NOMO-1 (cell line): ENCODE results near the gene GPATCH4.
"Not testable (repeated sequence)": the region's sequence is repeated elsewhere in the genome, so short reads cannot be mapped to it uniquely, and the experiment has no call there.

Experiments
- DNase-seq, 2 experiments: peaks; one replicate each; lab custom pipeline; 2025; ENCODE audit not compliant: unreplicated experiment in 2 of 2; lab: John Stamatoyannopoulos, UW

The GPATCH4 gene

DNA sequence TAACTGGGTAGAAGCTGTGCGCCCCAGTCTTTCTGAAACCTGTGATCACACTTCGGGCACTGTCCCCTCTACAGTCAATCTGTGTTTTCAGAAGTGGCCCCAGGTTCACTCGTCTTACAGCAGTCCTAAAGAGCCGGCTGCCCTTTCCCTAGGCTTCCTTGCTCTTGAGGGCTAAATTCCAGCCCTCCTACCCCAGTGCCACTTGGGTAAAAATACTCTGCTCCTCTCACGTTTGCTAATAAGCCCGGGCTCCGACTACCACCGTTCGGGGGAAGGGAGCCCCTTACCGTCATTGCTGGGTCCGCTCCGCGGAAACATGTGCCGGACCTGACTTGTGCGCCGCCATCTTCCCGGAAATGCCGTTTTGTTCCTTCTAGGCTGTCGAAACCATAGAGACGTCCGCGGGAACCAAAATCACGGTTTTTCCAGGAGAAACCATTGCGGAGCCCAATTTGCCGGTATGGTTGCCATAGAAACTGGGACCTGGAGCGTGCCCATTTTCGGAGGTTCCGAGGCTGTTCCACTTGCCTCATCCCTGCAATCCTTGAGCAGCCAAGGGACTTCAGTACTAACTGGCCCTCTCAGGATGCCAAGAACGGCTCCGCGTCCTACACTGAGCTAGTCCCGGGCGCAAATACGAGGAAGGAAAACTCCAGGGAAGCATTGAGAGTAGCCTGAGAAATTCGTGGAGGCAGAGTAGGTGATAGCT, at the start of gene GPATCH4:
TSS of gene GPATCH4 (minus strand) at position 358 of the 709 bp plus-strand sequence.
- peak; percentile 67 for DNase-seq

- DNase-seq: no peak
Observed at GRCh38 chr1:156648951-156649350, 47.7 kb upstream of the GPATCH4 start.

GRCh38 chr1:156648496-156648895, 47.2 kb upstream of the GPATCH4 start:
- no peak for DNase-seq

GRCh38 chr1:156647351-156647750, 46.1 kb upstream of the GPATCH4 start:
- no peak for DNase-seq

- DNase-seq: no peak
Observed at GRCh38 chr1:156646738-156647211, 45.5 kb upstream of the GPATCH4 start.

DNA sequence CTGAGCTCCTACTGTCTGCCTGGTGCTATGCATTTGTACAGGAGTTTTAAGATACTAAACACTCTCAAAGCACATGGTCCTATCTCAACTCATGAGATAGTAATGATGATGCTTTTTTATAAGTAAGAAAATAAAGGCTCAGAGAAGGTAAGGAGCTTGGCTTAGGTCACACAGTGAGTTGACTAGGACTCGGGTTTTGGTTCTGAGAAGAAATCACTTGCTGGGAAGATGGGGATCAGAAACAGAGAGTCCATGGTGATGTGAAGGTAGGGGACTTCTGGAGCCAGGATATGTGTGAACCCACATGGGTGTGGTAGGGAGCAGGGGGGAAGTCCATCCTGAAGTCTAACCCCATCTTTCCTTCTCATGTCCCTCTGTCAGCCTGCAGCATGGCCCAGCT, 44.4 kb upstream of the GPATCH4 start:
- no peak for DNase-seq

DNA sequence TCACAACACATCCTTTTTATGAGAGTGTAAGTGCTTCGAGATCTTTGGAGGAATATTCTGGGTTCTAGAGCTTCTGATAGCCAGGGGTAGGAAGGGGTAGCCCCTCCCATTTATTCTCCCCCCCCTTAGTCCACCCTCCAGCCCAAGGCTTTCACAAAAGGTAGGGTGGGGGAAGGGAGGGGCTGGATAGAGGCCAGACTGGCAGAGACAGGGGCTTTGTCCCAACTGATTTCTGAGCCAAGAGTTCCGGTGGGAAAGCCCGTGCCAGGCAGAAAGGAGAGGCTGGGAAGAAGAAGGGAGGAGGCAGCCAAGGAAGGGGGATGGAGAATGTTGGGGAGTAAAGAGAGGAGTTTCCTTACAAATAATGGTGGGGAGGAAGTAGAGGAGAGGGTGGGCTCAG, 43.8 kb upstream of the GPATCH4 start:
- no peak for DNase-seq

- no peak for DNase-seq
Observed at GRCh38 chr1:156644640-156645039, 43.4 kb upstream of the GPATCH4 start.

DNA sequence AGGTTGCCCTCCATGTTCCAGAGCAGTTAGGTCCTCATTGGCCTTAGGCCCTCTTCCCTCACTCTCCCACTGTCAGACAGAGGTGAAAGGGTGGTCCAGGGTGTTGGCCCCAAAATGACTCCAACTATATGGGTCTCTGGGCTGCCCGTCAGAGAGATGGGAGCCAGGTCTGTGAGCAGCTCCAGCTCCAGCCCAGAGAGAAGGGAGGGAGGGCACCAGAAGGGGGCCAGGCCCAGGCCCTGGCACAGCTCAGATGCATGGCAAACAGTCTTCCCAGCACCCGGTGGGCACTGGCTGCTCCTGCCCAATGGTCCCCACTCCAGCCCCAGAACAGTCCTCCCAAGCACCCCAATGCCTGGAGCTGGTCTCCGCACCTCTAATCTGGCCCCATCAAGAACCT, 42.9 kb upstream of the GPATCH4 start:
- no peak for DNase-seq

GRCh38 chr1:156643778-156644092, 42.5 kb upstream of the GPATCH4 start:
- DNase-seq: peak; percentile 14 to 55

DNA sequence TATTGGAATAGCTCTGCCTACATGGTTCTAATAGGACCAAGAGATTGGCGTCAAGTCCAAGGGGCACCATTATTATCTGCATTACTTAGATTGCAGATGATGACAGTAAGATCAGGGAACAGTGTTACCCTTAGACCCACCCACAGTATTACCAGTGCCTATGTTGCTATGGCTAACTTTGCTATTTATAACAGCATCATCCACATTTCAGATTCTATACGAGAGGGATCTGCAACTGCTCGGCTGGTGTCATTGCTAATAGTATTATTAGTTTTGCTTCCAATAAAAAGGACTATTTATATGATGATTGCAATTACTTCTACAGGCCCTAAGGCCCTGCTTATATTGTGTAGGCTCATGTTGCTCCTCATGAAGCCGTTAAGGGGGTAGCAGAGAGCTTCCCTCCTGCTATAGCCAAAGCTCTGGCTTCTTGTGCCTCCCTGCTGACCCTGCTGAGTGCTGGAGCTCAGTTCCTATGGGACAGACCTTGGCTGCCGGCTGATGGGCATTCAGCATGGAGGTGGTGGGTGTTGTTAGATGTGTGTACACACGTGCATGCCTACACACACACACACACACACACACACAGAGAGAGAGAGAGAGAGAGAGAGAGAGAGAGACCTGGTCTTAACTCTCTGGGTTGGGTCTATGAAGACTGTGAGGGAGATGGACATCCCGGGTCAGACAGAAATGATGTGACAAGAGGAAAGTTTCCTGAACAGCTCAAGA, 41.9 kb upstream of the GPATCH4 start:
- DNase-seq: no peak

DNA sequence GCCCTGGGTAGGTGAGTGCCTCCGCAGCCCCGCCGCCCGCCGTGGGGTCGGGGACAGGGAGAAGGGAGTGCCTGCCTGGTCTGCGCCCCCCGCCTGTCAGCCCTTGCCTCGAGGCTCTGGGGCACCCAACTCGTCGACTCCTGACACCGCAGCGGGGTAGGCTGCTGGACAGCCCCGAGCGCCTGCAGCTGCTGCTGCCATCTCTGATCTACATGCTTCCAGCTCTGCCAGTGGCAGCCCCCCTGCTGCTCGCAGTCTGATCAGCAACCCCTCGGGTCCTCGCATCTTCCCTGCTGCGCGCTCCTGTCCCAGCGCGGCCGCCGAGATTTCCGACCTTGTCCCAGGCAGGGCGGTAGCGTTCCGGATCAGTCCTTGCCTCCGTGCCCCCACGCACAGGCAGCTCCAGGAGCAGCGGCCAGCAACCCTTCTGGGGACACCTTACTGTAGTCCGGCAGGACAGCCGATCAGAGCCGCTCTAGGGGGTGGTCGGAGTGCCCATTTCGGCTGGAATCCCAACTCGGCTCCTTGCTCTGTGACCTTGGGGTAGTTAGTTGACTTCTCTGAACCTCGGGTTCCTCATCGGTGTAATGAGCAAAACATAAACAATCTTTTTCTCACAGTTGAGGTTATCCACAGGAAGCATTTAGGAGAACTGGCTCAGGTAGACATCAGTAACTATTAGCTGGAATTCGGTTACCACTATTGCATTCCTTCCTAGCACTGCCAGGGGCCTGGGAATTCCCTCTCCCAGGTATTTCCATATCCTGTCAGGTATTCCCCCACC, 41.2 kb upstream of the GPATCH4 start:
- no peak for DNase-seq

DNA sequence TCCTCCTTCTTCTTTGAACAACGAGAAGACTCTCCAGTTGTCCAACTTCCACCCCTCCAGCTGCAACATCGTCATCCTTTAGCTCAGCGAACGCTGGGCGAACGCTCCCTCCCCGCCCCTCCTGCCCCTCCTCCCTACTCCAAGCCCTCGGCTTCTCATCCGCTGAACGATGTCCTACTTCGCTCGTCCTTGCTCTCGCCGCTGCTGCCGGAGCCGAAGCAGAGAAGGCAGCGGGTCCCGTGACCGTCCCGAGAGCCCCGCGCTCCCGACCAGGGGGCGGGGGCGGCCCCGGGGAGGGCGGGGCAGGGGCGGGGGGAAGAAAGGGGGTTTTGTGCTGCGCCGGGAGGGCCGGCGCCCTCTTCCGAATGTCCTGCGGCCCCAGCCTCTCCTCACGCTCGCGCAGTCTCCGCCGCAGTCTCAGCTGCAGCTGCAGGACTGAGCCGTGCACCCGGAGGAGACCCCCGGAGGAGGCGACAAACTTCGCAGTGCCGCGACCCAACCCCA, 40.5 kb upstream of the GPATCH4 start, which contains the start of gene BCAN:
TSS of gene BCAN (plus strand) at position 357 of the 504 bp plus-strand sequence. CDS start 3,938 bp downstream, outside the sequence.
- no peak for DNase-seq

DNA sequence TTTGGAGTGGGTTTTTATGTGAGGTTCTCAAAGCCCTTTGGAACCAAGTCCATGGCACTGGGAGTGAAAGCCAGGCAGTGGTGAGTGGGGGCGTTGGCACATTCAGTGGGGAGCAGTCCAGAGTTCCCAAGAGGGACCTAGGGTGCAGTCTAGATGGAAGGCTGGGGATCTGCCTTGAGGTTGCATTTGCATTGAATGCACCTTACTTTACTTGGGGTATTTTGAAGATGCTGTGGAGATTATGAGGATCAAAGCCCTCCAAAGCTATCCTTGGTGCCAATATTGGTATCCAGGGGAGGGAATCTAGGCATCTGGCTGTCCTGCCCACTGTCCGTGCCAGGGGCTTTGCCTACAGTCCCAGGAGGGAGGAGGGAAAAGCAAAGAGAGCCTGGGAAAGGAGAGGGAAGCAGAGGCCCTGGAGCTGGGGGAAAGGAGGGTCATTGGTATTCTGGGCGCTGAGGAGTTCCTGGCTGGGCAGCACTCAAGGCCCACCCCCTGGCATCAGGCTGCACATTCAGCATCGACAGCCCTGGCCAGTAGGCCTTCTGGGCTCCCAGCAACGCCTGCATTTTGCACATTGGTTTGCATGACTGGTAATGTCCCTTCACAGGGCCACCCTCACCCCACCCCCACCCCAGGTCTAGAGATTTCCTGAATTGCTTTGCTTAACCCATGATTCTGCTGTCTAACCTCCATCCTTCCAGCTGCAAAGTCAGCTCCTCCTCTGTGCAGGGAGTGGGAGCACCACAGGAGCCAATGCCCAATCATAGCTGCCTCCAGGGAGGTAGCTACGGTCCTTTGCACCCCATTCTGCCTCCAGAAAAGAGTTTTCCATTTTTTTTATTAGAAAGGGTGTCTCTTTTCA, 39.8 kb upstream of the GPATCH4 start:
- DNase-seq: no peak

DNA sequence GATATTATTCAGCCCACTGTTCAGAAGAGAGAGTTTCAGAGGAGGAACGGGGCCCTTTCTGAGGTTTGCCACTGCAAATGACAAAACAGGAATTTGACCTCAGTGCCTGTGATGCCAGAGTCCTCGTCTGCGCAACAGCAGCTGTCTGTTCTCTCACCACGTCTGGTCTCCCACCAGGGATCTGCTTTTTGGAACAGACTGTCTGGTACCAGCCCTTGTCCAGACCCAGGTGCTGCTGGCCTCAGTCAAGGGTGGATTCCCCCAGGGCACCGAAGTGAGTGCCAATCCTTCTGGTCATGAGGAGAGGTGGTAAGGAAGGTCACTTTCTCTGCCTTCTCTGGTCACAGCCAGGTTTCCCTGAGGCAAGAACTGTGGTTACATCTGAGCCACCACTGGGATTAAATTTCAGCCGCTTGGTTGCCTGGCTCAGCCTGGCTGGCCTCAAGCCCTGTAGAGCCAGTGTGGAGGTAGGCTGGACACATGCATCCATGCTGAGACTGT, 38.4 kb upstream of the GPATCH4 start:
- DNase-seq: peak in 1 of 2 experiments; percentile 12

DNA sequence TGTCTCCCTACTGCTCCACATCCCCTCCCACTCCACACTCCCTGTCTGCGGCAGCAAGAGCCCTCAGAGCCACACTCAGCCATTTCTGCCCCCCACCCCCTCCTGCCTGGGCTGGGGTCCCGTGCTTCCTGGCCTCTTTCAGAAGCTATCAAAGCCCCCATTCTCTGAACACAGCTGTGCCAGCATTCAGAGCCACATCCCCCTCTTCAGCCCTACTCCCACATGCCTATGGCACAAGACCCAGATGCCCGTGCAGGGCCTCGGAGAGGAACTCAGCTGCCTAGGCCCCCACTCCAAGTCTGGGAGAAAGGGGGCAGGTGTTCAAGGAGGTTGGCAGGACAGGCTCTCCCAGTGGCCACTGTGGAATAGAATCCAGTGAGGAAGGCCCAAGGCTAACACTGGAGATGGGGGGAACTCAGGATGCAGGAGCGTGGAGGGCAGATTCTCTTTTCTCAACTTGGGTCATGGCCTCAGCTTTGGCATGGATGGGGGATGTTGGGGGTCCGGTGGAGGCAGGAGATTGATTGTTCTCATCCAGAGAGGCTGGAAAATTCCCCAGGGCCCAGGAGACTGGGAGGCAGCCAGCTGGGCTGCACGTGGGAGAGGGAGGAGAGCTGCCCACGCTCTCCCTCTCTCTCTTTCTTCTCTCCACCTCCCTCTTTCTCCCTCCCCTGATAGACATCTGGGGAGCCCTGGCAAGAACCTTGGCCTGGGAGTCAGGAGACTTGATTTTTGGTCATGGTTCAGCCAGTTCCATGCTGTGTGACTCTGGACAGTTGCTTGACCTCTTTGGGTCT, 37.1 kb upstream of the GPATCH4 start:
- DNase-seq: no peak

GRCh38 chr1:156632355-156632754, 31.1 kb upstream of the GPATCH4 start:
- no peak for DNase-seq

GRCh38 chr1:156631152-156631551, 29.9 kb upstream of the GPATCH4 start:
- DNase-seq: not testable (repeated sequence)

GRCh38 chr1:156629823-156630449, 28.7 kb upstream of the GPATCH4 start:
- no peak for DNase-seq
